Activated T-cell treated with anti-CD3 and anti-CD28 coated beads for 24 hours (primary cell): Measurements from ENCODE around the gene GRK5.
"Not testable (repeated sequence)": the region's sequence is repeated elsewhere in the genome, so short reads cannot be mapped to it uniquely, and the experiment has no call there.

Experiments
- DNase-seq: peaks from one replicate; pipeline ENCODE4 v3.0.0-alpha.2; 2020; ENCODE audit warnings: low read depth

GRK5 gene

DNA sequence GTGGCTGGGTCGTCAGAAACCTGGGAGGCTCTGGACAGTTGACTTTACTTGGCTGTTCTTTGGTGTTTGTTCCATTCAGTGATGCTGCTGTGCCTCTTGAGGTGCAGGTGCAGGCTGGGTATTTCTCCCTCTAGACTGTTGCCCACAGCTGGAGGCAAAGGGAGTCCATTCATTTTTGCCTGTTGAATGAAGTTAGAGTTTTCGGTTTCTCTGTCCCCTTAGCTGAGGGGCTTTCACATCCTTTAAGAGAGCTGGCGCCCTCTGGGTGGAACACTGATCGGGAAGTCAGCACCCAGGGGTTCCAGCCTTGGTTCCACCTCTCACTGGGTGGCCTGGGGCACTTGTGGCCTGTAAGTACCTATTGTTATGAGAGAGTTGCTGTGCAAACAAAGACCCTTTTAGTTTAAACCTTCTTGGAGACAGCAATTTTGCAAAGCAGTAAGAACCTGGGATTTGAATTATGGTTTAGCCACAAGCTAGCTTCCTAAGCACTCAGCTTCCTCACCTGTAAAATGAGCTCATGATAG, 67.2 kb downstream of the GRK5 start:
- DNase-seq, result no peak

DNA sequence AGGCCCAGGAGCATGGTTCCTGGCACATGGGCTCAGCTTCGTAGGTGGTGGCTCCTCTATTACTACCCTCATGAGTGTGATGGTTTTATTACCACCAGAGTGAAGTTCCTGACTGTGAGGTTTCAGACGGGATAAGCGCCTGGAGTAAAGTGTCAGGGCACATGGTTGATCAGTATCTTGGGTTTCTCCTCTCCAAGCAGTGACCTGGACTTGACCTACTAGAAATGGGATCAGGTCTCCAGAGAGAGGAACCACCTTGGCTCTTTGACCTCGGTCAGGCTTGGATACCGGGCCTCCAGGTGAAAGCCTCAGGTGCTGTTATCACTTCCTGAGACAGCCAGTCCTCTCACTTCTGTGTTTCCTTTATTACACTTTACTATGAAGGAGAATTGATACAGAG, 67.7 kb downstream of the GRK5 start:
- DNase-seq, result no peak

- not testable (repeated sequence) for DNase-seq
Measured at GRCh38 chr10:119276194-119276593, 68.8 kb downstream of the GRK5 start.

DNA sequence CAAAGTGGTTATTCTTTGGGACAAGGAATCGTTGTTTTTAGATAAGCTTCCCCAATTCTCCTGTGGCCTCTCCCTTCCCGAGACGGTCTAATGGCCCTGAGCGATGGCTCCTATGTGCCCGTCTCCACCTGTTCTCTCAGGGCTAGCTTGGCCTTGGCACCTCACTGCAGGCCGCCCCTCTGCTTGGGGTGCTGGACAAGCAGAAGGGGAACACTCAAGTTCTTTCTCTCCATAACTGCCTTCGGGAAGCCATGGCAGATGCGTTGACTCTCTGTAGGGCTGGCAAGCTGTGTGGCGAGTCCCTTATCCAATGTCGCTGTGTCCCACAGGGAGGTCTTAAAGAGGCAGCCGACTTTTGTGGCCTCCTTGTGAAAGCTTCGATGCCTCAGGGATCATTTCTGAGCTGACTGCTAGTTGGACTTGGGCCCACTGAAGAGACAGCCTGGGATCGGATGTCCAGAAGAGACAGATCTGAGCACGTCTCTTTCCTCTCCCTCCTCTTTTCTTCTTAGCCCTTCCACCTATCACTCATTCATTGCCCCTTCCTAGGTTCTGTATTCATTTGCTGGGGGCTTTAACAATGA, 70.8 kb downstream of the GRK5 start:
- DNase-seq, result no peak

DNA sequence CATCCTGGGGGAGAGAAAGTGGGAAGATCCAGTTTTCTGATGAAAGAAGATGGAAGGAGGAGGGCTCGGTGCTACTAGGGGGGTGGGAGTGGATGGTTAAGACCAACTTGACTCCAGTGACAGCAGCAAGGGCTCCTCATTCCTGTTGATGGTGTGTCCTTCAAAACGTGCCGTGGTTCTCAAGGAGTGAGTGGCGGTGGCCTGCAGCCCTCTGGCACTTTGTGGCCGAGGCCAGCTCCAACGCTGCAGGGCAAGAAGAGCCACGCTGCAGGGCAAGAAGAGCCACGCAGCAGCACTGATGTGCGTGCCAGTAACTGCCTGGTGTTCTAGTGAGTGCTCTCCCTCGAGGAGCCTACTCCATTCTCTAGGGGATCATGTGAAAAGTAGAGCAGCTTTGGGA, 72.1 kb downstream of the GRK5 start:
- no peak for DNase-seq

DNA sequence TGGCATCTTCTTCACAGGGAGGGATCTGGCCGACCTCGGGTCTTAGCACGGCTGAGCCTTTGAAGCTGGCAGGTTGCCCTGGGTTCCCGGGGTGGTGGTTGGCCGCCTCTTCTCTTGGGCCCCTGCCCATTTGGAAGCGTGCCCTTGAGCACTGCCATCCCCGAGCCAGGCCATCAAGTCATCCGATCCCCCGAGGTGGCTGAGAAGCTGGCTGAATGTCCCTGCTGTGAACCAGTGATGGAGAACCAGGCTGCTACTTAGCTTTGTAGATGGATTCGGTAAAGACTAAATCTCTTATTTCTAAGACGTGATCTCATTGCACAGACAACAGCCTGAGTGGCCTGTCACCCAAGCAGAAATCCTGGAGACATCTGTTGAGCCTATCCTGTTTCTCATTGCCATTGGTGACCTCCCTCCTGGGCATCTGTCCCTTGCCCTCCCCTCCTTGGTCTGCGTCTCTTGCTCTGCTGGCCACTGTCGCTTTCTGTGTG, 74.3 kb downstream of the GRK5 start:
- no peak for DNase-seq

DNA sequence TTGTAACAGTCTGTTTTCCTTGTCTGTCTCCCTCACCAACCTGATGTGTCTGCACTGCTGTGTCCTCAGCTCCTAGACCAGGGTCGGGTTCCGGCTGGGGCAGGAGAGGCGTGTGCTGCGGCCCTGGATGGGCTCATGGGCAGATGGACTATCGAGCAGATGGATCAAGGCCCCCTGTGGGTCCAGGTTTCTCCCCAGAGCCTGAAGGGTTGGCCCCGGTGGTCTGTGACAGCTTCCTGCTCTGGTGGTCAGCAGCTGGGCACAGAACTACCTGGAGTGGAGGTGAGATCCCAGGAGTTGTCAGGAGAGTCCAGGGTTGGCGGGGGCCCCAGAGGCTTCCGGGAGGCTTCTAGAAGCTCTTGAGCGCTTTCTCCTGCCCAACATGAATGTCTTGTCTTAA, 75.1 kb downstream of the GRK5 start:
- no peak for DNase-seq

DNA sequence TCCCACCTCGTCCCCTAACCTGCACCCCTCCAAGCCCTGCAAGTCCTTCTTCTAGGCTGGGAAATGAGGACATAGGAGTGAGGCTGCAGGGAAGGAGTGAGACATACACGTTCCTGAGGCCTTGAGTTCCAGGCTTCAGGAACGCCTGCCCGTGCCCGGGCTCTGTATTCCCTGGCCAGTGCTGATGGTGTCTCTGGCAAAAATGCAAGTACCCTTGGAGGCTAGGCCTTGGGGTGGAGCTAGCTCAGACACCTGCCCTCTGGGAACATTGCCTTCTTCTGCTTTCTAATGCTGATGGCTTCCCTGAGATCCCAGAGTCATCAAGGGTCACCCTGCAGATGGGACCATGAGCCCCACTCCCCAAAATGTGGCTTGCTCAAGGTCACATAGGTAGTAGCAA, 76.0 kb downstream of the GRK5 start:
- no peak for DNase-seq

- no peak for DNase-seq
Measured at GRCh38 chr10:119283818-119284217, 76.4 kb downstream of the GRK5 start.

GRCh38 chr10:119284679-119285096, 77.3 kb downstream of the GRK5 start:
- DNase-seq, result no peak

DNA sequence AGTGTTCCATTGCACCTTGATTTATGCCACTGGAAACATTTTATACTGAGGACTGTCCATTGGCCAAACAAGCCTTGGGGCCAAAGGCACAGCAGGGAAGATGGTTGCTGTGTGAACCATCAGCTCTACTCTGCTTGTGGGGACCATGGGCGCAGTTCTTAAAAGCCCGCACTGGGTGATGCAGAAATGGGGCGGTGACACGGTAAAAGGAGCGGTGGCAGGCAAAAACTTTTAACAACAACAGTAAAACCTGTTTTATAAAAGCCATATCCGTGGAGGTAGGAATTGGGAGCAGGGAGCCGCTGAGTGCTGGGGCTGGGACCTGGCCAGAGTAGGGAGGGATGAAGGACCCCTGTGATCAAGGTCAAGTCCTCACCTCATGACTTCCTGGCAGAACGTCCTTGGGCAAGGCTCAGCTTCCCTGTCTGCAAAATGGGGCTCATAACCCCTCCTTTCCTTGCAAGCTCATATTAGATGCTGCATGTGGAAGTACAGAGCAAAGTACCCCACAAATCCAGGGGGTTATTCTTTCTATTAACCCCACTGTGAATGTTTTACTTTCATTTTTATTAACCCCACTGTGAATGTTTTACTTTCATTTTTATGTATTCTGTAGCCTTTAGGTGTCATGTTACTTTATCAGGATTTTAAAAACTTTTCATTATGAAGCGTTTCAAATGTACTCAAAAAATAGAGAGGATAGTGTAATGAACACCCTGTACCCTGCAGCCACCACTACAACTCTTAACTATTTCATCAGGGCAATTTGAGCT, 78.3 kb downstream of the GRK5 start:
- DNase-seq, result no peak

GRCh38 chr10:119286516-119286915, 79.1 kb downstream of the GRK5 start:
- DNase-seq, result no peak

DNA sequence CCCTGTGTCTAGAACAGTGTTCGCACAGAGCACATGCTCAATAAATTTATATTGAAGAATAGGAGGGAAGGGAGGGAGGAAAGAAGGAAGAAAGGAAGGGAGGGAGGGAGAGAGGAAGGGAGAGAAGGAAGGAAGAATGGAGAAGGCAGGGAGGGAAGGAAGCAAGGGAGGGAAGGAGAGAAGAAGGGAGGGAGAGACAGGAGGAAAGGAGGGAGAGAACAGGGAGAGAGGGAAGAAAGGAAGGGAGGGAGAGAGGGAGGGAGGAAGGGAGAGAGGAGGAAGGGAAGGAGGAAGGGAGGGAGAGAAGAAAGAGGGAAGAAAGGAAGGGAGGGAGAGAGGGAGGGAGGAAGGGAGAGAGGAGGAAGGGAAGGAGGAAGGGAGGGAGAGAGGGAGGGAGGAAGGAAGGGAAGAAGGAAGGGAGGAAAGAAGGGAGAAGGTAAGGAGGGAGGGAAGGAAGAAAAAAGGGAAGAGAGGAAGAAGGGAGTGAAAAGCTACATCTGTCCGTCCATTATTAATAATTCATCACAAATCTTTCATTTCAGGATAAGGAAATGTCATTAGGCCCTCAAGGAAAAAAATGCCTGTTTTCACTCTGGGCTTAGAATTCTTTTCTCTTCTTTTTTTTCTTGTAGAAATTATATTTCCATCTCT, 79.7 kb downstream of the GRK5 start:
- DNase-seq, result no peak

DNA sequence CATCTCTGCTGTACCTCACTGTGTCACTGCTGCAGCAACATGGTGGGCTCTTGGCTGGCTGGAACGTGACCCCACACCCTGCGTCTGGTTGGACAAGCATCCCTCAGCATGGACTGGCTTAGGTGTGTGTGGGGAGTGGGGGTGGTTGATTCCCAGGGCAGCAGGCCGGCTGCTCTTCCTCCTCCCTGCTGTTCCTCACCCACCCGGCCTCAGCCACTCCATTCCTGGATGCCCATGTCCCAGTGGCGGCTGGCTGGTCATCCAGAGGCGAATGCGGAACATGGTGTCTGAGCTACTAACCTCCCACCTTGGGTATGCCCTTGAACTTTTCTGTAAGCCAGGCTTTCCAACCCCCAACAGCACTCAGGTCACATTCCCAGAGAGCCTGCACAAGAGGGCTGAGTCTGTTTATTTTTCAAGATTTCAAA, 81.2 kb downstream of the GRK5 start:
- no peak for DNase-seq

GRCh38 chr10:119289227-119289920, 82.0 kb downstream of the GRK5 start:
- no peak for DNase-seq

- DNase-seq, result no peak
Measured at GRCh38 chr10:119290301-119291048, 83.1 kb downstream of the GRK5 start.

- no peak for DNase-seq
Measured at GRCh38 chr10:119291223-119291900, 84.0 kb downstream of the GRK5 start.

DNA sequence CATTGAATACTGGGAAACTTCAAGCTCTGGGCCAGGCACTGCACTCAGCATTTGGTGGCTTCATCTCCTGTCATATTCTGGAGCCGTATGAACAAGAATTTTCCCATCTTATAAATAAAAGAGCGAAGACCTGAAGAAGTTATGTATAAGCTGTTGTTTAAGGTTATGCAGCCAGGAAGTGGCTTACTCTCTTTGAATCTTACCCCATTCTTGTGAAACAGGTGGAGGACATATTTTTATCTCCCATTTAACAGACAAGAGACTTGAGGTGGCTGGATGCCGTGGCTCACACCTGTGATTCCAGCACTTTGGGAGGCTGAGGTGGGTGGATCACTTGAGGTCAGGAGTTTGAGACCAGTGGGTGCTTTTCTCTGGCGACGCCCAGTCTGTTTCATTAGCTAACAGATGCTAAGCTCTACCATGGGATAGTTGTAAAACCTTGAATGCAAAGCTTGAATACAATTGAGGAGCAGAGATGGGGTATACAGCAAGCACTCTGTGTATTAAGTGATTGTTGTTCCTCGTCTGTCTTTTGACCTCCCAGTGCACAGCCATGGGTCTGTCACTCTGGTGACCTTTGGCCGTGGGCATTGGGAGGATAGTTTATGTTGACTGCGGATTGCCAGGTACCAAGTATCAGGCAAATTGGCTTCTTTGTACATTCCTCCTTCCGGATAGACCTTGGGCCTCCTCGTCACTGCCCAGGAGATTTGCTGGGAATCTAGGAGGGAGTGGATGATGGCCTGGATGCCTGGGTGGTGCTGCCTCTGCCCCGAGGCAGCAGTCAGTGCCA, 85.8 kb downstream of the GRK5 start:
- no peak for DNase-seq

DNA sequence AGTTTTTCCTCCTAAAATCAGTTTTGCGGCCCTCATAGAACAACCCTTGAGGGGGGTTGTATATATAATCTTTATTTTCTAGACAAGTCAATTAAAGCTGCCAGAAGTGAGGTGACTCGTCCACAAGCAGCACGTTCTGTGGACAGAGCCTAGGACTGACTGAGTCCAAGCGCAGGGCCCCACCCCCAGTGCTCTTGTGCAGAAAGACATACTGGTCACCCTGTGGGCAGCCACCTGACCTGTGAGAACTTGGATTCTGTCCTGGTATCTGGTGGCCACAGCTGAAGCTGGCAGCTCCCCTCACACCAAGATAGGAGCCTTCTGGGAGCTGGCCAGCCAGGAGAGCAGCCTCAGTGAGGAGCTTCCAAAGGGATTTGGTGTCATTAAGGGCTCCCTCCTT, 89.3 kb downstream of the GRK5 start:
- DNase-seq, result no peak
